Esophagus muscularis mucosa (tissue), 4 donors: ENCODE measurements around the gene SIK3. TPM values are rescaled to one million over a fixed set of nuclear protein-coding genes. Genes with fewer than 3 reads are reported as not detected.

Source experiments
- DNase-seq: peaks from one replicate; pipeline ENCODE4 v3.0.0-alpha.2; 2017; ENCODE audit errors: extremely low spot score
- H3K27ac ChIP-seq, 4 donors: fragments of 200-600 bp; sonication (generic); replicated peaks in 1 of 4; 1 replicate in 3 of 4; 2 replicates in 1 of 4; pipeline ENCODE4 v1.5.1; 2016 to 2019; ENCODE audit warnings: mild to moderate bottlenecking in 1 of 4
- H3K27me3 ChIP-seq, 4 donors: fragments of 200-600 bp; sonication (generic); one replicate each; pipeline versions ENCODE4 v1.5.1 to v1.6.0; 2016 to 2019
- H3K36me3 ChIP-seq, 4 donors: fragments of 200-600 bp; sonication (generic); one replicate each; pipeline ENCODE4 v1.5.1; 2016 to 2019
- H3K4me1 ChIP-seq, 4 donors: fragments of 200-600 bp; sonication (generic); one replicate each; pipeline ENCODE4 v1.5.1; 2016 to 2019
- H3K4me3 ChIP-seq, 4 donors: fragments of 200-600 bp; sonication (generic); 1 replicate in 2 of 4; 2 replicates in 2 of 4; pipeline ENCODE4 v1.5.1; 2016 to 2019; ENCODE audit warnings: mild to moderate bottlenecking in 4 of 4, moderate library complexity in 1 of 4
- H3K9me3 ChIP-seq, 4 donors: fragments of 200-600 bp; sonication (generic); 1 replicate in 3 of 4; 2 replicates in 1 of 4; pipeline ENCODE4 v1.5.1; 2016 to 2019
- CTCF ChIP-seq, 3 experiments: fragments of 200-600 bp in 2 of 3; fragments of 450-650 bp in 1 of 3; sonication (generic) in 2 of 3; IDR thresholded peaks; one replicate each; pipeline ENCODE4 v1.5.1; 2017 to 2019; ENCODE audit warnings: antibody characterized with exemption in 3 of 3, mild to moderate bottlenecking in 2 of 3, moderate library complexity in 1 of 3
- EP300 ChIP-seq: sonication (generic); formaldehyde crosslinking; IDR thresholded peaks from one replicate; pipeline ENCODE4 v1.6.1; 2017; ENCODE audit warnings: antibody characterized with exemption
- POLR2A ChIP-seq: fragments of 450-650 bp; IDR thresholded peaks from one replicate; pipeline ENCODE4 v1.6.1; 2017; ENCODE audit warnings: antibody characterized with exemption, moderate library complexity, mild to moderate bottlenecking, low read depth
- POLR2AphosphoS5 ChIP-seq, 2 donors: sonication (generic); formaldehyde crosslinking; IDR thresholded peaks; one replicate each; pipeline ENCODE4 v1.6.1; 2017; ENCODE audit warnings: antibody characterized with exemption in 2 of 2
- whole genome bisulfite sequencing: methylation state at CpG from one replicate; pipeline ENCODE4 v1.1.5; 2018; 5-methylcytosine and 5-hydroxymethylcytosine counted together
- intact Hi-C: fragments of 100-400 bp; cut with DNase I; formaldehyde crosslinking; loops from one replicate; pipeline ENCODE4 v1.15.1; 2023
- total RNA-seq, 4 donors: library from RNA; depleted of rRNA; stranded (reverse); fragments of >200 nt; gene quantifications; one replicate each; pipeline versions ENCODE4 v1.1.0 to v1.2.1, GENCODE V29; 2016

The SIK3 gene
- total RNA-seq, 4 donors from 2014 or later: 39.5 to 53.5 (median 42.3) TPM

GRCh38 chr11:116970485-116971292 is 127.5 kb downstream of the SIK3 start:
- H3K4me3 ChIP-seq: no peak overlapping the region
- peaks cover 0 to 19% (median 14%) of the 10 kb centered on the region in 4 donors for H3K4me1 ChIP-seq
- no peaks in the 10 kb centered on the region for H3K9me3 ChIP-seq
- no peaks in the 10 kb centered on the region for H3K27me3 ChIP-seq
- intact Hi-C loops: loop anchor here (10.0 kb wide), 1 partner anchor 56 kb away; no protein-coding TSS in a partner anchor
- no peak overlapping the region for H3K27ac ChIP-seq
- WGBS: 88% methylated on average over 6 of the region's 6 CpGs
- no peak for DNase-seq
- TF ChIP-seq POLR2A: no peak
- no peak for TF ChIP-seq EP300
- no peaks in the 10 kb centered on the region for H3K36me3 ChIP-seq

- Histone ChIP-seq H3K4me3 (no peak overlapping the region), H3K4me1 (peaks cover 0 to 20% (median 14%) of the 10 kb centered on the region in 4 donors), H3K9me3 (no peaks in the 10 kb centered on the region), H3K27ac (no peak overlapping the region), H3K27me3 (no peaks in the 10 kb centered on the region), H3K36me3 (no peaks in the 10 kb centered on the region)
- 90% methylated on average over 2 of the region's 2 CpGs for WGBS
- intact Hi-C loops: loop anchor here (10.0 kb wide), 1 partner anchor 55 kb away; no protein-coding TSS in a partner anchor
- no peak for DNase-seq
- TF ChIP-seq EP300 (no peak), POLR2A (no peak), POLR2AphosphoS5 (IDR thresholded peaks at IDR 0.05) (no peak), CTCF (IDR thresholded peaks at IDR 0.05) (no peak)
Measured at GRCh38 chr11:116969694-116970093, 128.5 kb downstream of the SIK3 start.

GRCh38 chr11:116964269-116964668 is 134.0 kb downstream of the SIK3 start:
- 83% methylated on average over 4 of the region's 4 CpGs for WGBS
- Histone ChIP-seq H3K36me3 (no peaks in the 10 kb centered on the region), H3K4me1 (peaks cover 13 to 51% (median 33%) of the 10 kb centered on the region in 4 donors), H3K27ac (no peak overlapping the region), H3K4me3 (no peak overlapping the region), H3K27me3 (no peaks in the 10 kb centered on the region), H3K9me3 (no peaks in the 10 kb centered on the region)
- intact Hi-C loops: no loop called here
- TF ChIP-seq POLR2AphosphoS5 (IDR thresholded peaks at IDR 0.05): no peak
- no peak for TF ChIP-seq CTCF (IDR thresholded peaks at IDR 0.05)
- DNase-seq: no peak

- Histone ChIP-seq H3K4me3 (no peak overlapping the region), H3K27me3 (no peaks in the 10 kb centered on the region), H3K27ac (no peak overlapping the region), H3K36me3 (no peaks in the 10 kb centered on the region), H3K4me1 (peaks cover 13 to 51% (median 33%) of the 10 kb centered on the region in 4 donors), H3K9me3 (no peaks in the 10 kb centered on the region)
- intact Hi-C loops: no loop called here
- TF ChIP-seq EP300 (no peak), CTCF (IDR thresholded peaks at IDR 0.05) (no peak), POLR2AphosphoS5 (IDR thresholded peaks at IDR 0.05) (no peak)
- no peak for DNase-seq
- 82% methylated on average over 4 of the region's 4 CpGs for WGBS
Measured at GRCh38 chr11:116963813-116964212, 134.4 kb downstream of the SIK3 start.

GRCh38 chr11:116962108-116962507 is 136.1 kb downstream of the SIK3 start:
- TF ChIP-seq CTCF (IDR thresholded peaks at IDR 0.05): no peak
- no peak for TF ChIP-seq POLR2A
- TF ChIP-seq POLR2AphosphoS5 (IDR thresholded peaks at IDR 0.05): no peak
- no peak for TF ChIP-seq EP300
- intact Hi-C loops: no loop called here
- DNase-seq: no peak
- Histone ChIP-seq H3K27ac (no peak overlapping the region), H3K4me1 (peaks cover 16 to 49% (median 39%) of the 10 kb centered on the region in 4 donors), H3K4me3 (no peak overlapping the region), H3K9me3 (no peaks in the 10 kb centered on the region), H3K27me3 (no peaks in the 10 kb centered on the region), H3K36me3 (no peaks in the 10 kb centered on the region)
- 73% methylated on average over 4 of the region's 4 CpGs for WGBS
